Renal pelvis (tissue), 4 donors: ENCODE results near the gene ARID5B. TPM values are rescaled to one million over a fixed set of nuclear protein-coding genes. Genes with fewer than 3 reads are reported as not detected.

ENCODE experiments used
- DNase-seq: peaks from one replicate; pipeline ENCODE4 v3.0.0-alpha.2; 2013
- polyA plus RNA-seq, 3 donors: library from polyadenylated mRNA; unstranded; fragments of 120-200 nt; gene quantifications; one replicate each; pipeline ENCODE4 v1.2.1, GENCODE V29; 2013; ENCODE audit not compliant: insufficient read length in 3 of 3

The ARID5B gene
- polyA plus RNA-seq, 3 donors = 44.7 to 69.4 (median 56.7) TPM

DNA sequence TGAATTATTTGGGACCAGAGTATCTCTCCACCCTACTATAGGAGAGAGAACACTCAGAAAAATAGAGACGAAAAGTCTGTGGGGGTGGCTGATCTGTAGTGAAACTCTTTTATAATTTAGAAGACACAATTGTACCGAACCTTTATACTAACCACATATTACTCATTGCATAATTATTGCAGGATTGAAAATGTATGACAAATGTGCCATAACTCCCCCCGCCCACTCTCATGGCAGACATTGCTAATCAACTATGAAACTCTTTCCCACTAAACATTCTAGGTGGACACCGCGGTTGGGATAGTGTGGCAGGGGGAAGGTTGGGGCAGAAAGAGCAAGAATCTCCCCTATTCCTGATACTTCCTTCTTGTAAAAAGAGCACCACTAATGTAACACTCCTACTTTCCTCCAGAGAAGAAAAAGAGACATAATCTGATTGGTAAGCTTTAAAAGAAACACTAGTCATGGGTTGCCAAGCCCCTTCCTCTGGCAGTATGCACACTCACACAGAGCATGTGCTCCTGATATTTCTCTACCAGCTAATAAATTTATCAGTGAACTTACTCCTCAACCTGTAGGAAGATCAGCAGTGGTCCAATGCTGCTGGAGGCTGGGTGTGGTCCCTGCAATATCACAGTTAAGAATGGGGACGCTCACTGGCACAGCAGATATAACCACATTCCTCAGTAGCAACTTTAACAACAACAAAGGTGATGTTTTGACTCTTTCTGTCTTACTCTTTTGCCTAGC lies 18.7 kb upstream of the ARID5B start:
- no peak for DNase-seq

DNA sequence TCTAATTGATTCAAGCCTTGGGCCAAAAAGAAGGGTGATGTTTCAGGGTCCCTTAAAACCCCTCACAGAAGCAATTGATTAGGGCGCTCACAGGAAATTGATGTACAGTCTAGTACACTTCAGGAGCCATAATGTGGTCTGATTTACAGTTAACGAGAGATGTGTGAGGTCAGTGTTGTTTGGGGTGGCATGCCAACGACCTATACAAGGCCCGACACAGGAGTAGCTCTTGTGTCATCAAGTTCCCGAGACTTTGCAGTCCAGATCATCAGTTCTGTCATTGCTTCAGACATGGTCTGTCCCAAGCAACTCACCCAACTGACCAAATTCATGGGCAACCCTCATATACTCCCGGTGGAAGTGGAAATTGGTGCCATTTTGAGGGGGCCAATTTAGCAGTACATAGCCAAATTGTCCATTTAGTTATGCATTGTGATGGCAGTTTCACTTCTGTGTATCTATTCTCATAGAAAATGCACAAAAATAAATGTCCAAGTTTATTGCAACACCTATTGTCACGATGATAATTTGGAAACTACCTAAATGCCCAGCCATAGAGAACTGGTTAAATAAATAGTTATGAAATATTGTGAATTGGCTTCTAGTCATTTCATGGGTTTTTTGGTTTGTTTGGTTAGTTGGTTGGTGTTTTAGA lies 18.0 kb upstream of the ARID5B start:
- no peak for DNase-seq

DNA sequence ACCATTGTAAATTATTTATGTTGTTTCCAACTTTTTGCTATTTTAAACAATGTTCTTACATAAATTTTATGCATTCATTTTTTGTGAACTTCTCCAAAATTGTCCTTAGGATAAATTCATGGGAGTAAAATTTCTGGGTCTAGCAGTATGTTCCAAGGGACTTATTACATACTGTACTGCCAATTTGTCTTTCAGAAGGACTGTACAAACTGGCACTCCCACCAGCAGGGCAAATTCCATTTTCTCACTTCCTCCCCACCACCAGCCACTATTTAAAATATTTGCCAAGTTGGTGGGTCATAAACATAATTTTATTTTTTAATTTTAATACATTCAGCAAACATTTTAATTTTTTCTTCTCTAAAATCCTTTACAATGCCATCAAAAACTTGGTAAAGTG lies 13.7 kb upstream of the ARID5B start:
- no peak for DNase-seq

DNA sequence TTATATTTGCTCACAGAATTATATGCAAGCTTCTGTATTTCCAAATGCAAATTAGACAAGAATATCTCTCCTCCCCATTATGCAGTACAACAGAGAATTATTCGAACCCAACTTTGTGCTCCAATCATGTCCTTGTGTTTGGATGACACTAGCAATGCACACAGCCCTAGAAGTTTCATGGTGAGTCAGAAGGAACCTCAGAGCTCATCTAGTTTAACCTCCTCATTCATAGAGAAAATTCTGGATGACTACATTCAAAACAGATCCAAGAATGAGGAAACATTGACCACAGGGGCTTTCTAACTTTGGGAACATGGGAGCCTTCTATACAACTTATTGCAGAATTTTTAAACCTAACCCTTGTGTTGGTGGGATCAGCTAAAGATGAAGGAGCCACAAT lies 12.8 kb upstream of the ARID5B start:
- DNase-seq = no peak

DNA sequence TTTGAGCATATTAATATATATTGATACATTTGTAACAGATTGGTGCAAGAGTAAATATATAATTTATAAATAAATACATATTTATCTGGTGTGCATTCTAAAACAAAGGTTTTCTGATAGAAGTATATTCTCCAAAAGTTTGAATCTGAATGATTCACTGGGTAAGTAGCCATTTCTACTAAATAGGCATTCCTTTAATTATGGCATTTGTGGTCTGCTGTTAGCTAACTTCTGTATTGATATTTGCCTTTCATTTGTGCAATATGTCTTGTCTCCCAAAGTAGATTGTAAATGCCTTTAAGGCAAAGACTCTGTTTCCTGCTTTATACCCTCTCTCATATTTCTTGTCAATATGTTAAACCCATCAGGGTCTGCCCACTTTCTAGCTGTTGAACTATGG lies 11.1 kb upstream of the ARID5B start:
- no peak for DNase-seq

DNA sequence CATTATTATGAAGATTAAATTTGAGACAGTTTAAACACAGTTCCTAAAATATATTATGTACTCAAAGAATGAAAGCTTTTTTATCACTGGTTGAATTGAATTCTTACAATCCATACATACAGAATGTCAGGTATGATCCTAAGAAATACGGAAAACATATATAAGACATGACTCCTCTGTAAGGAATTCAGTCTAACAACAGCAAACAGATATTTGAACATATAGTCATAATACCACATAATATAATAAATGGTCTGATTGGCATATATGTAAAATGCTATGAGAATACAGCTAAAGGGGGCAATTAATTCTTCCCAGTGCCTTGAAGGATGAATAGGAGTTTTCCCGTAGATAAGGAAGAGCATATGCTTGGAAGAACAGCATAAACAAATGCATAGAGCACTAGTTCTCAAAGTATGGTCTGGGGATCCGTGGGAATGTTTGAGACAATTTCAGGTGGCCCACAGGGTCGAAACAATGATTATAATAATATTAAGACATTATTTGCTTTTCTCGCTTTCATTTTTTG lies 10.6 kb upstream of the ARID5B start:
- DNase-seq = no peak

DNA sequence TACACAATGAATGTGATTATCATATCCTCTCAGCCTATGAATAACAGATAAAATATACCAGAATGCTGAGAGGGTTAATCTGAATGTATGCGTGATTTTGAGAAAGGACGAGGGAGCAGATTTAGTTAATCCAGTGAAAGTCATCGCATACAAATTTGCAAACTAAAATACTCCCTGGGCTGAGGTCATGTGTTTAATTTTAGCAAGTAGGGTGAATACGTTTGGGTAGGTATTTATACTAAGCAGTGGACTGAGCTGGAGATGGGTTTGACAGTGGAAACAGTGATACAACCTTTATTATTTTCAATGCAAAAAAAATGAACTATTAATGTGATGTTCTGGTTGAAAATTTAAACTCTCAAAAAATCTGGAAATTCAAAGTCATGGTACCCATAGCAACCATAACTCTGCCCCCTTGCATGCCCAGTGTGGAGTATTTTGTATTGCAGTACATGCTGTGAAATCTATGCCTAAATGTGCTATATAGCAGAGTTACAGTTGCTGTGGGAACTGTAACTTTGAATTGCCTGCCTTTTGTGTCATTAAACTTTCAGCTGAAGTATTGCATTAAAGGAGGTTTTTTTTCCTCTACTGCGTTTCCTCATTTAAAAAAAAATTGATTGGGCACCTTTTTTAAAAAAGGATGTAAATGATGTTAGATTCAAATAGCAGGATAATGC lies 9.5 kb upstream of the ARID5B start:
- DNase-seq = no peak

DNA sequence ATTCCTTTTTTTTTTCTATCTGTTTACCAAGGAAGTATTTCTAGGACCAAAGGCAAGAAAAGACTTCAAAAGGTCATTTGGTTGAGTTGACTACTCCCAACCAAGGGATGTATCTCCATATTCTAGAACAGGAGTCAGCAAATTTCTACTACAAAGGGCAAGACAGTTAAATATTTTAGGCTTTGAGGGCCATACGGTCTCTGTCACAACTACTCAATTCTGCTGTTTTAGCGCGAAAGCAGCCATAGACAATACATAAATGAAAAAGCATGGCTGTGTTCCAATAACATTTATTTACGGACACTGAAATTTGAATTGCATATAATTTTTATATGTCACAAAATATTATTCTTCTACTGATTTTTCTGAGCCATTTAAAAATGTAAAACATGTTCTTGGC lies 8.5 kb upstream of the ARID5B start:
- no peak for DNase-seq

DNA sequence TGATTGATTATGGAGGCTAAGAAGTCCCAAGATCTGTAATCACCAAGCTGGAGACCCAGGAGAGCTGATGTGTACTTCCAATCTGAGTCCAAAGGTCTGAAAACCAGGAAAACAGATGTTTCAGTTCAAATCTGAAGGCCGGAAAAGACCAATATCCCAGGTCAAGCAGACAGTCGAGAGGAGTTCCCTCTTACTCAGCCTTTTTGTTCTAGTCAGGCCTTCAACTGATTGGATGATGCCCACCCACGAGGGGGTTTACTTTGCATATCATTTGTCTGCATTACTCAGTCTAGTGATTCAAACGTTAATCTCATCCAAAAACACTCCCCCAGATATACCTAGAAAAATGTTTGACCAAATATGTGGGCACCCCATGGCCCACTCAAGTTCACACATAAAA lies 7.4 kb upstream of the ARID5B start:
- DNase-seq = no peak

DNA sequence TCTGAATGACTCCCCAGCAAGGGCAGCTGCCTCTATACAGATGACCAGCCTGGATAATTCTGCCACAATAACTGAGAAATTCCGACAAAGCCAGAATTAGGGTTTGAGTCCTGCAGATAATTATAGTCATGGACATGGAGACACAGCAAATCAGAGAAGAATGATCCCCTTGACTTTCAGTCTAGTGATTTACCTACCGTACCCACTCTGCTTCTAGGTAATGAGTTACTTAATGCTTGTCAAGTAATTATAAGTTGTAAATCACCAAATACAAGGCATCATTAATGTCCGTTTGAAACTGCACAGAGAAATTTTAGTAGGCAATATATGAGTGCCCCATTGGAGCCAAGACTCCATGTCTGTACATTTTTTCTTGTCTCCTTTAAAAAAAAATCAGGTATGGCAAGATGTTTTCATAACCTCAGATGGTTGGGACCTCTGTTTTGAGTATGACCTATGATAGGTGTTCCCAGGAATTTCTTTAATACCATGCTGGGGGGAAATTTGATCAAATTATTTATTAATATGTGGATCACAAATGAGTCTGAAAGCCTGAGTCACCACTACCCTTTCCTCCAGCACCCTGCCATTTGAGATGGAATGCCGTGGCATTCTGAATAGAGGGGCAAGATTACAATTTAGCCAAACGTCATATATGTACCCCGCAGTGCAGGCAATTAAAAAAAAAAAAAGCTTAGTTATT lies 5.5 kb upstream of the ARID5B start:
- no peak for DNase-seq

DNA sequence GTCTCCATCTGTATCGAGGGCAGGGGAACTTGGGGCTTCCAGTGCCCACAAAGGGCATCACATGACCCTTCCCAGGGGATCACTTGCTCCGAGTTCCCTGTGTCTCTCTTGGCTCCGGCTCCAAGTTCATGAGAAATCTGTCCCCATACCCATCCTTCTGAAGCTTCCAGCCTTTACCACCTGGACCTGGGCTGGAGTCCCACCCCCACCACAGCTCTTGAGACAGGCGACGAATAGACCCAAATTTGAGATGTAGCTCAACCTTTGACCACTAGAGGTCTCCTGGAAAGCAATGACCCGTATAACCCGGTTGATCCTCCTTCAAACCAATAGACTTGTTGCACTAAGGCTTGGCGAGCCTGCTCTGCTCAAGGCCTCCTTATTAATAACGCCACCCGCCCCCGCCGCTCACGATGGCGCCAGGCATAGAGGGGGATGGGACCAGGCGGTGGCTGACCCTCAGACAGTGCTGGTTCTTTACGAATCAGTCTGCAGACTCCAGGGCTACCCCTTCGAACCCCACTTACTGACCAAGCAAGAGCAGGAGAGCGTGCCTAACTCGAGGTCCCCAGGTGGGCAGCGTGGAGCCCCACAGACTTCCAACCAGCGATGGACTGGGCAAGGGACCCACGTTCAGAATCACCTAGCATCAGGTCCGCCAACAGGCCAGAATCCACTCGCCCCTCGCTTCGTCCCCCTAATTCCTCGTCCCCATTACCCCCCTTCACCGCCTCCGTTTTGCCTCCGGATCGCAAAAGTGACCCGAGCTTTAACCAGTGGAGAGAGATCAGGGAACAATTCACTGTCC lies 4.4 kb upstream of the ARID5B start:
- no peak for DNase-seq

DNA sequence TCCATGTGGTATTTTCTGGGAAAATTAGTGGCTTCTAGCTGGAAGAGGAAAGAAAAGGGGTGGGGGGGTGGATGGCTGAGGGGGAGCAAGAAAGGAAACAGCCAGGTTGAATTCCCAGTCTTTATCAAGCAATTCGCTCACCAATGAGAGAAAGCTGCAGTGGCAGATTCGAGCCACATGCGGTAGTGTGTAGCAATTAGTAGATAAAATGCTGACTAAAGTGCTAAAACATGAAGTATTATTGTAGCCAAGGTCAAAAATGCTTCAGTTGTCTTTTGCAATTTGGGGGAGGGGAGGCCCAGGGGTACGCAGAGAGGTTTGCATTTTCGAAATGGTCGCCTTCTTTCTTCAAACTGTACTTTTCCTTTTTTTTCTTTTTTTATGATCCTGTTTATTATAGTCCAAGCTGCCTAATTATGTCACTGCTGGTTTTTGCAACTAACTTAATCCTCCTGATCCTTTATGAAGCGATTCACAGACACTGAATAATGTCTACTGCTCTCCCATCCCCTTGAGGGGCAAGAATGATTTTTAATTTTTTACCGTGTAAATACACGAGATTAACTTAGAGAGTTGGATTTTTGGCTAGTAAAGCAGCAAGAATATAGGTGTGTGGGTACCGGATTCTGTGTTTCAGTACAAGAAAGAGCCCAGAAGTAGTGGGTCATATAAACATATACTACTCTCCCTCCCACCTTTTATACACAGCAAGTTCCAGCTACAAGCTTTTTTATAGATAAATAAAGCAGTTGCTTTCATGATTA lies 3.6 kb upstream of the ARID5B start:
- DNase-seq = no peak

DNA sequence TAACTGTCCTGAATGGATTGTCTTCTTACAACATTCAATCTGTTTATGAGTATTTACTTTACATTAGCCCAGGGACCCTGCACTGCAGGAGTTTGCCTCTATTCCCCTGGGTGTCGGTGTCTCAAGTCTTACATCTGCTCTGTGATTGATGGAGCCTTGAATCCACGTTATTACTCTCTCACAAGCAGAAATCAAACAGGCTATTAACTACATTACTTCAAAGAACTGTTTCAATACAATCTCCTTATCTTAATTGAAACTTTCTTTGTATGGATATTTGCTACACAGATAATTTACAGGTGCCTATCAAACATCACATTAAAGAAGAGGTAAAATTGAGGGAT lies 3.1 kb upstream of the ARID5B start:
- DNase-seq = no peak

DNA sequence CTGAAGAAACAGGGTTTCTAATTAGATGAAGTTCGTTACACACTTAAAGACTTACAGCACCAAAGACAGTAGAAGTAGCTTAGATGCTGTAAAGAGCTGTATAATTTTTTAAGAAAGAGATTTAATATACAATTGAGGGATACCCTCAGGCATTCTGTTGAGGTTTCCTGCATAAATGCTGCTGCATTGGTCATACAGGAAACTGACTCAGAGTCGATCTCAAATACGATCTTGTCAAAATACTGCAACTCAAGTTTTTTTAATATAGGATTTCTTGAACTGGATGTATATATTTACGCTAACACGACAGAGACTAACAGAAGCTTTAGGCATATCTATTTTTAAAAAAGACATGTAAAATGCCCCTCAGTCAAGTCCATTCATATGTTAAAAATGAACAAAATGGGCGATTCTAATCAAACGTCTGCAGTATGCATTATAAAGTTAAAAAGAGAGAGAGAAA lies 2.4 kb upstream of the ARID5B start:
- no peak for DNase-seq

DNA sequence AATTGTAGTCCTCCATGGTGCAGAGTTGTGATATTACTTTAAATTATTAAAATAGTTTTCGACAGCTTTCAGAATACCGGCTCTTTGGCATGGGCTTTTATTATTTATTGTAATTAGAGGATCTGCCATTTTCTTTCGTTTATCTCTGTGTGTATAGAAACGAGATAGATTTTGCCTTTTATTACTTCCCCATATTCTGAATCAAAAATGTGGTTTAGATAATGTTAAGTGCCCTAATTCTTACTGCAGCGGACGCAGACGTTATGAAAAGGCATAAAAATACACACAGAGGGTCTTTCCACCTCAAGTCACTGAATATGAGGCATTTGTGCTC lies 1.9 kb upstream of the ARID5B start:
- DNase-seq = no peak

DNA sequence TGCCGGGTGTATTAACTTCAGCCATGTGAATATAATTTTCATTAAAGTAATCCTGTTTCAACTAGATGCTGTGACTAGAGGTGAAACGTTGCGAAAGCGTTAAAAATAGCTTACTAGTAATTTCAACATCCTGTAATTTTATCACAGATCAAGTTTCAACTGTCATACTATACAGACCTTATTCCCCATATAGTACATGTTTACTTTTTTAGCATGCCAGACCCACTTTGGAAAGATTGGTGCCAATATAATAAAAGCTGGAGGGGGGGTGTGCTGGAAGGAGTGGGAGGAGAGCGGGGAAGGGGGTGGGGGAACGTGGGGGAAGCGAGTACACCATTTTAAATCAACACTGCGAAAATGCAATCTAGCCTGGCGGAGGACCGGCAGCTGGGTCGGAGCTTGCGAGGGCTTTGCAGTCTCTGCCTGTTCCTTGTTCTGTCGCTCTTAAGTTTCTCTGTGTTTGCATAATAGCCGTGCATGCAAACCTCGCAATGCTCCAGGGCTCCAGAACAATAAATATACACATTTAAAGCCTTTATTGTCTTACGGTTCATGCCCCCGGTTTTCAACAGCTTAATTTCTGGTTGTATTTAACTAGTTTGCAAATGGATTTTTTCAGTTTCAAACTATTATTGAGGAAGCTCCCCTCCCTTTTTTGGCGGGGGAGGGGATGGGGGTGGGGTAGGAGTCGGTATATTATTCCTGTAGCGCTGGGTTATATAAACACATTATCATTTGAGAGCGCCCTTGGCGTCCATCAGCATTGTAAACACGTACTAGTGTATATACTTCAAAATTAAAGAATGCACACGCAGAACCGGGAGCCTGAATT lies 1.3 kb upstream of the ARID5B start:
- no peak for DNase-seq

DNA sequence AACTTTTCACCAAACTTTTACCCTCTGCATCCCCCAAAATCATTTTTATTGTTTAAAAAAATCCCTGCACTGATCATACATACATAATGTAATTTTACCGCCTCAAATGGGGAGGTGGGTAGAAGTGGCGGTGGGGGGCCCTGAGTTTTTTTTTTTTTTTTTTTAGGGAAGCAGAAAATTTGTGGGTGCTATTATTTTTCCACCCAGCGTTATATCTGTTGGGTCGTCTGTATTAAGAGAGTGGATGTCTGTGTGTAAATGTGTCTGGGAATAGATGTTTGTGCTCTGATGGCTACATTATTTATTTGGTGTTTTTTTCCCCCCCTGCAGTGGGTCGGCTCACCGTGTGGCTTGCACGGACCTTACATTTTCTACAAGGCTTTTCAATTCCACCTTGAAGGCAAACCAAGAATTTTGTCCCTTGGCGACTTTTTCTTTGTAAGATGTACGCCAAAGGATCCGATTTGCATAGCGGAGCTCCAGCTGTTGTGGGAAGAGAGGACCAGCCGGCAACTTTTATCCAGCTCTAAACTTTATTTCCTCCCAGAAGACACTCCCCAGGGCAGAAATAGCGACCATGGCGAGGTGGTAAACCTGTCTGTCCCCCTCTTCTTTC lies 438 bp downstream of the ARID5B start:
- no peak for DNase-seq

DNA sequence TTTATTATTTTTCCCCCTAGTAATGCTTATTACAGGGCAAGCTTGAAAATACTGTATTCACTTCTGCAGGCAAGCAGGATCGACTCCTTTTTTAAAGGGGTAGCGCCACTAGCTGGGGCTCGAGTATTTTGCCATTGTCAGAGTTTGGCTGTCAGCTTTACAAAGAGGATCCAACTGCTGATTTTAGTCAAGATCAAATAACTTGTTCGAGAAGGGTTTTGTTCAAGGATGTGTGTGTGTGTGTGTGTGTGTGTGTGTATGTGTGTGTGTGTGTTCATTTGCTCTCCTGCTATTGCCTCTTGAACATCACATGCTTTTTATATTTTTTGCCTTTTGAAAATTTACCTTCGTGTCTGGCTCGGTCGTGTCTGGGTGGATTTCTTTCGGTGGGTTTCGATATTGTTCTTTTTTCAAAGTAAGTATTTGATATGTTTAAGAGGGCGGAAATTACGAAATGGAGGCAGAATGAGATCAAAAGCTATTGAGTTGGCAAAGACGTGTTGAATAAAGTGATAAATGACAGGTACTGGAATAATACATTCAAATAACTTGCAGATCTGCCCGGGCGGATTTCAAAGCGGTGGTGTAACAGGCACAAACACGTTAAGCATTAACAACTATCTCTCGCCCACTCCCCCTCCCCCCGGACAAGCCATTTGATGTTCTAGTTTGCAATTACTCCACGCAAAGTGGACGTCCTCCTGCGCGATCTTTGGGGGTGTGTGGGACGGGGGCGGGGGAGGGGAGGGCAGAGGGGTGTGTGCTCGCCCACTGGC lies 1.1 kb downstream of the ARID5B start:
- peak; percentile 77 for DNase-seq
